GM12875 (cell line): Measurements from ENCODE around the gene FAAP20.

Experiments
- H3K4me3 ChIP-seq: one replicate; pipeline ENCODE4 v1.5.1; 2011; ENCODE audit warnings: low read depth, low read length, control low read depth
- TF ChIP-seq, protein P1 (sequence below): IDR thresholded peaks from 2 replicates; pipeline ENCODE4 v1.5.1; 2011; ENCODE audit warnings: low read depth, mild to moderate bottlenecking, control low read depth, inconsistent platforms, low read length, moderate library complexity, borderline replicate concordance; ENCODE audit not compliant: insufficient read depth

FAAP20 gene, protein sequence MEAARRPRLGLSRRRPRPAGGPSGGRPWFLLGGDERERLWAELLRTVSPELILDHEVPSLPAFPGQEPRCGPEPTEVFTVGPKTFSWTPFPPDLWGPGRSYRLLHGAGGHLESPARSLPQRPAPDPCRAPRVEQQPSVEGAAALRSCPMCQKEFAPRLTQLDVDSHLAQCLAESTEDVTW

DNA sequence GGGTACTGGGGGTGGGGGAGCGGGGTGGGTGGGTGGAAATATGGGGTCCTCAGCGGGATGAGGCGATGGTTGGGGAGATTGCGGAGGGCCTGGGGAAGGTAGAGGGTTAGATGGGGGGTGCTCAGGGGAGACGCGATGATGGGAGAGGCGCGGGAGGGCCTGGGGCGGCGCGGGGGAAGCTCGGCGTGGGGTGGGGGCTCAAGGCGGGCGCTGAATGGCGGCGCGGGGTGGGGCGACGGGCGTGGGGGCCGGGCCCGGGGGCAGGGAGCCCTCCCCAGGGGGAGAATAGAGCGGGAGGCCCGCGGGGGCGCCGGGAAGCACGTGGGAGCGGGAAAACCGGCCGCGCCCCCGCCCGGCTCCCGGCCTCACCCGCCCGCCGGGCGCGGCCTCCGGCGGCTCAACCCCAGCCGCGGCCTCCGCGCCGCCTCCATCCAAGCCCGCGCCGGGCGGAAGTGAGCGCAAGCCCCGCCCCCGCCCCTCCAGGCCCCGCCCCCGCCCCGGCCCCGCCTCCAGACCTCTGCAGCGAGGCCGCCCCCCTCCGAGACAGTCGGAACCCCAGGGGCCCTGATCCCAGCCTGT is at the start of gene FAAP20:
TSS of gene FAAP20 (minus strand) at position 454 of the 579 bp plus-strand sequence. CDS start at position 431, 23 bp downstream.
- TF ChIP-seq, protein P1, sequence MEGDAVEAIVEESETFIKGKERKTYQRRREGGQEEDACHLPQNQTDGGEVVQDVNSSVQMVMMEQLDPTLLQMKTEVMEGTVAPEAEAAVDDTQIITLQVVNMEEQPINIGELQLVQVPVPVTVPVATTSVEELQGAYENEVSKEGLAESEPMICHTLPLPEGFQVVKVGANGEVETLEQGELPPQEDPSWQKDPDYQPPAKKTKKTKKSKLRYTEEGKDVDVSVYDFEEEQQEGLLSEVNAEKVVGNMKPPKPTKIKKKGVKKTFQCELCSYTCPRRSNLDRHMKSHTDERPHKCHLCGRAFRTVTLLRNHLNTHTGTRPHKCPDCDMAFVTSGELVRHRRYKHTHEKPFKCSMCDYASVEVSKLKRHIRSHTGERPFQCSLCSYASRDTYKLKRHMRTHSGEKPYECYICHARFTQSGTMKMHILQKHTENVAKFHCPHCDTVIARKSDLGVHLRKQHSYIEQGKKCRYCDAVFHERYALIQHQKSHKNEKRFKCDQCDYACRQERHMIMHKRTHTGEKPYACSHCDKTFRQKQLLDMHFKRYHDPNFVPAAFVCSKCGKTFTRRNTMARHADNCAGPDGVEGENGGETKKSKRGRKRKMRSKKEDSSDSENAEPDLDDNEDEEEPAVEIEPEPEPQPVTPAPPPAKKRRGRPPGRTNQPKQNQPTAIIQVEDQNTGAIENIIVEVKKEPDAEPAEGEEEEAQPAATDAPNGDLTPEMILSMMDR: no peak
- H3K4me3 ChIP-seq: peak within 1 kb of the TSS; percentile 66

DNA sequence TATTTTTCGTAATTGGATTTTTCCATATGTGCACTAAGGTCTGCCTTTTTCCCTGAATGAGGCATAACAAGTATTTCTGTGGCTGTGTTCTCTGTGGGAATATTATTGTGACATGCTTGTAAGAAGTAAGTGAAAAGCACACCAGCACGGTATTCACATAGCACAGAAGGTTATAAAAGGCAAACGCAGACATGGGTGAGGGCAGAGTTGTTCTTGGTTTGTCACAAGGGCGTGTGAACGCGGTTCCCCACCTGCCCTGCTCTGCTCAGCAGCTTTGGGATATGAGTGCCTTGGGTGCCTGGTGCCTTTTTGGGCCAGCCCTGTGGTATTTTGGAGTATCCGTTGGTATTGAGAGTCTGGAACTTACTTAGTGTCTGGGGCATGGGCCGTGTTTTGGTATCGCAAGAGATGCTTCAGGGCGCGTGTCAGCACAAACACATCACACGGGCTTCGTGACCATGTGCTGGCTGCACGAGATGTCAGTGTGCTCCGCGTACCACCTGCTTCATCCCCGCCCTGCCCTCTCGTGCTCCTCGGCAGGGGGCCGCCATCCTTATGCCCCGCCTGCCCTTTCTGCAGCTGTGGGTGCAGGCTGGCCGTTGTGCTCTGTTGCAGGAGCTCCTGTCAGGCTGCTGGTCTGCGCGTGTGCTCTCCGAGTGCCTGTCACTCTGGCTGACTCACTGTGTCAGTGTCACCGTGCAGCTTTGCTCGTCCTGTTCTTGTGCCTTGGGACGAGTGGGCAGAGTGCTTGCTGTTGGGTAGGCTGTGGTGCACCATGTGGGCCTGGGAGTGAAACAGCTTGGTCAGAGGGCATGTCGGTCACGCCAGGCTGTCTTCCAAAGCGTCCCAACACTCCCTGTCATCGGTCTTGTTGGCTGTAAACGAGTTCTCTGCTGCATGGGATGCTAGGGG is 48.5 kb upstream of the FAAP20 start:
- TF ChIP-seq, protein P1: no peak
- no peak overlapping the region for H3K4me3 ChIP-seq

DNA sequence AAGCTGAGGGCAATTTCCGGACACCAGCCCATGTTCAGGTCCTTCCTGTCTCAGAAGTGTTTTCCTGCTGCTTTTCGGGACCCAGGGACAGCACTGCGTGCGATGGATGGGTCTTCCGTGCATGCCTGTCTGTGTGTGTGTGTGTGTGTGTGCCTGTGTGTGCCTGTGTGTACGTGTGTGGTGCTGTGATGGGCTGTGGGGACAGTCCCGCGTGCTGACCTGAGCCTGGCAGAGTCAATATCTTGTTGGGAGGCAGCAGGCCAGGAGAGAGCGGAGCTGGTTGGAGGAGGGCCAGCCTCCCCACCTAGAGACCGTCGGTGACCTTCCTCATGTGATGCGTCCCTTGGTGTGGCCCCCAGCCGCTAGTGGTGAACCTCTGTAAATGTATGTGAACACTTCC is 47.2 kb upstream of the FAAP20 start:
- H3K4me3 ChIP-seq: no peak overlapping the region
- TF ChIP-seq, protein P1: no peak

DNA sequence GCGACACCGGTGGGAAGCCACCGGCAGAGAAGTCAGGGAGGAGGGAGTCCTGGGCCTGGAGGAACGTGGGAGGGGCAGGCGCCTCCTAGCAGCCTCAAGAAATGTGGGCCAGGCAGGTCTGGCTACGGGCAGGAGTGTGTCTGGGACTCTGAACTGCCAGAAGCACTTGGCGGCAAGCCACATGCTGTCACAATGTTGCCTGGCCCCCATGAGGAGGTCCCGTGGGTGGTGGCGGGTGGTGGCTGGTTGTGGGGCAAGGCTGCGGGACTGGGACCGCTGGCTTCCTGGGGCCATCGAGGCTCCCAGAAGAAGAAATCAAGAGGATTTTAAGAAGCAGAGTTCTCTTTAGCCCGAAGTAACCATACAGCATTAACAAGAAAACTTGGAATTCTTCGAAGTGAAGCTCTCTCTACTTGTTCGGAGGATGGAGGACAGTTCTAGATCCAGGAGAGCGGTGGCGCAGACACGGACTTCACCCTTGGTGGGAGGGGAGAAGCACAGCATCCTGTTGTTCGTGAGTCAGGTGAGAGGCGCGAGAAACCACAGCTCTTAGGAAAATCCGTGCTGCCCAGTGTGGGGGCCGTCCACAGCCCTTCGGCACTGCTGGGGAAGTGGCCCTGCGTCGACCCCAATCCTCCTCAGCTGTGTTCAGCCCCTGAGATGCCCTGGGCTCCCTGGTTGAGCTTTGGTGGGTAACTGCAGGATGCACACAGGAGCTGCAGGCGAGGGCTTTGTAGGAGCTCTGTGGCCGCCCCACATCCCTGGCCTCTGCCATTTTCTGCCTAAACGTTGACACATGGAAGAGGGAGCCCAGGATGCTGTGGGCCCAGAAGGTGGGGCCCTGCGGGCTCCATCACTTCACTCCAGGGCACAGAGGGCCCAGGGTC is 45.9 kb upstream of the FAAP20 start:
- TF ChIP-seq, protein P1: no peak
- no peak overlapping the region for H3K4me3 ChIP-seq

DNA sequence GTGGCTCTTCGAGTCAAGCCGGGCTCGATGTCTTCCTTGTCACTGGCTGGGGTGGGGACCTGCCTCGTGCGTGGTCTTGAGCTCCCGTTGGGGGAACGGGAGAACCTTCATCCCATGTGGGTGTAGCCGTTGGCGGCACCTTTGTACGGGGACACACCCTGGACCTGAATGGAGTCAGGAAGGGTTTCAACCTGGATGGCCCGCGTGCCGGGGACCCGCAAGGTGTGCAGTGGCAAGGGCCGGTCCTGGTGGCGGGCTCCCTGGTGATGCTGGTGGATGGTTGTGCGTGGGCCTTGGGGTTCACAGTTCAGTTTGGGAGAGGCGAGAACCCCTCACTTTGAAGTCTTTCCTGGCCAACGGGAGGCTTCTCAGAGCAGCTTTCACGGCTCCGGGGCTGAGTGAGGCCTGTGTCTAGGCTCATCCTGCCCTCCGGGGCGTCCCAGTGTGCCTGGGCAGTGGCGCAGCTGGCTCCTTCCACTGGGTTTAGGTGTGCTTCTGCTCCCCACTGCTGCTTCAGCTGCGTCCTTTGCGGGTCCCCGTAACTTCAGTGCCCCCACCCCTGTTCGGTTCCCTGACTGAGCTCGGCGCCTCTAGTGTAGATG is 44.9 kb upstream of the FAAP20 start:
- TF ChIP-seq, protein P1: no peak
- no peak overlapping the region for H3K4me3 ChIP-seq

DNA sequence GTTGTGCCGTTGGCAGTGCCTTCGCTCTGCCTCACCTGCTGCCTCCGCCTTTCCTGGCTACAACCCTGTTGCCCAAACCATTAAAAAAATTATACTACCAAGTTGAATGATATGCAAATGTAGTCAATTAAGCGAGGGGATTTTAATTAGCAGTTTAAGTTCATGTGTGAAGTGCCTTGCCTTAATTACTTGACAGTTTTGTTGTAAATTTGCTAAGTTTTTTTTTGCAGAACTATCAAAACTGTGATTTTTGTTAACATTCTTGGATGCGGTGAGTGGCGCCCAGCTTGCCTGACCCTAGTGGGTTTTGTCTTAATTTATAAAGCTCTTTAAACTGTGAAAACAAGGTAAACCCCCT is 44.4 kb upstream of the FAAP20 start:
- TF ChIP-seq, protein P1: no peak
- no peak overlapping the region for H3K4me3 ChIP-seq
